Measurements from ENCODE around the gene SAMD4B.

GRCh38 chr19:39377373-39378362 lies 35.4 kb downstream of the SAMD4B start:
- TF ChIP-seq CTCF (IDR thresholded peaks at IDR 0.05; ENCODE audit: insufficient read depth, low read length) (no peak), GABPA (IDR thresholded peaks at IDR 0.05; ENCODE audit: low read depth) (no peak), POLR2AphosphoS5 (IDR thresholded peaks at IDR 0.05; ENCODE audit: low read depth) (no peak)

Data from HL-60 (cell line).